HG03139 (cell line): ENCODE results near the gene NUDT16L1.

Source experiments
- ATAC-seq: cut with Tn5 transposase; IDR thresholded peaks from one replicate; pipeline ENCODE4 v1.9.1; 2021; ENCODE audit not compliant: unreplicated experiment

The NUDT16L1 gene

DNA sequence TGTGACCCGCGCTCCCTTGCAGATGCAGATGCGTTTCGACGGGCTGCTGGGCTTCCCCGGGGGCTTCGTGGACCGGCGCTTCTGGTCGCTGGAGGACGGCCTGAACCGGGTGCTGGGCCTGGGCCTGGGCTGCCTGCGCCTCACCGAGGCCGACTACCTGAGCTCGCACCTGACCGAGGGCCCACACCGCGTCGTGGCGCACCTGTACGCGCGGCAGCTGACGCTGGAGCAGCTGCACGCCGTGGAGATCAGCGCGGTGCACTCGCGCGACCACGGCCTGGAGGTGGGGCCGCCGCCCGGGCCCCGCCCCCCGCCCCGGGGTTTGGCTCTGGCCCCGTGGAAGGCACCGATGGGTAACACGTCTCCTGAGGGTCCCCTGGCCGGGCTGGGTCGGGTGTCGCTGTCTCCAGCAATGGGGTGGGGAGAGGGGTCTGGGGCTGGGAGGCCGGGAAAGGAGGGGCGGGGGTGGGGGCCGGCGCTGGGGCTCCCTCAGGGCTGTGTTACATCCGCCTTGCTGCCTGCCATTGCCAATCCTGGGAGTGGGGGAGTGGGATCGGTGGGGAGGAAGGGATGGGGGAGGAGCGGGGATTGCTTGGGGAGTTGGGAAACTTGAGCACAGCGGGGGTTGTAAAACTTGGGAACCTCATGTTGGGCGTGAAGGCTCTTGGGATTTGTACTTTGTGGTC lies 737 bp downstream of the NUDT16L1 start:
- ATAC-seq = no peak

GRCh38 chr16:4694642-4695451 lies 1.5 kb downstream of the NUDT16L1 start:
- no peak for ATAC-seq

DNA sequence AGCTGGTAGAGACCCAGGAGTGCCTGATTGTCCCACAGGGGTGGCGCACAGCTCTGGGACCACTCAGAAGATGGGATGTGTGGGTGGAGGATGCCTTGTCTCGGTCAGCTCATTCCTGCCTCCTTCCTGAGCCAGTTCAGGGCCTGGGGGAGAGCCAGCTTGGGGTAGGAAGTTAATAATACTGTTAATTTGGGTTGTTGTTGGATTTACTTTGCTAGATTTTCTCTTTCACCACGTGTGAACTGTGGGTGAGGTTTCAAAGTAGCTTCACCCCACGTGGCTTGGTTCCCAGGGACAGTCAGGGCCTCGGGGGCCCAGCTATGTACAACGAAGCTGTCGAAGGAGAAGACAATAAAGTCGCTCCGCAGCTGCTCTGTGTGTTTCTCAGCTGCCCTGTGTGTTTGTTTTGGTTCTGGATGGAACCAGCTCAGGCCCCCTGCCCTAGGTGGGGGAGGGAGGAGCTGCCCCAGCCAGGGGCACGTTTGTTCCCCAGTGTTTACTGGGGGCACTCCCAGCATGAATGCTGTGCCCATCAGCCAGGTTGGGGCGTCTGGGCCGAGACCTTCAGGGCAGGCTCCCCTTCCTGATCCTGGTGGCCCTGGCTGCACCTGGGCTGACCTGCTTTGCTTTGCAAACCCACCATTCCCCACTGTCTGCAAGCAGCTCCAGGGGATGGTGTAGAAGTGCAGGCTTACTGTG lies 2.3 kb downstream of the NUDT16L1 start:
- no peak for ATAC-seq

- ATAC-seq = no peak
Observed at GRCh38 chr16:4696172-4696904, 3.0 kb downstream of the NUDT16L1 start.

GRCh38 chr16:4696905-4697847 lies 3.8 kb downstream of the NUDT16L1 start:
- ATAC-seq = no peak

- no peak for ATAC-seq
Observed at GRCh38 chr16:4697848-4698291, 4.5 kb downstream of the NUDT16L1 start.

GRCh38 chr16:4698321-4699045 lies 5.1 kb downstream of the NUDT16L1 start:
- ATAC-seq = no peak

DNA sequence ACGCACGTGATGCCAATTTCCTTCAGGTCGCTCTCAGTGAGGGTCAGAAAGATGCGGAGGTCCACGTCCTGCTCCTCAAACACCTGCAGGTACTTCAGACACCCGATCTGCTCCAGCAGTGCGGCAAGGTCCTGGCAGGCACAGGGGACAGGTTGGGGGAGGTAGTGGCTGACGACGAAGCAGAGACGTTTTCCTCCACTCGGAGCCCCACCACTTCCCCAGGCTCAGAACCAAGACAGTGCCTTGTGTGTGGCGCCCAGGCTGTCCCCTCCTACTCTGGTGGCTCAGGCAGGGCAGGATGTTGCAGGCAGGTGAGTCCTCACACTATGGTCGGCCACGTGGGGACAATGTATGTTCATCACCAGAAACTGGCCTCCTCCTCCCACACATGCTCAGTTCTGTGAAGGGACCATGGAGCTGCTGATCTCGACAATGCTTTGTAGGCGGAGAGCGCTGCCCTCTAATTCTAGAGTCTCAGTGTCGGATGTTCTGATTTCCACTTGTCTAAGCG lies 5.7 kb downstream of the NUDT16L1 start:
- ATAC-seq = no peak

- ATAC-seq = no peak
Observed at GRCh38 chr16:4700380-4700996, 7.1 kb downstream of the NUDT16L1 start.

DNA sequence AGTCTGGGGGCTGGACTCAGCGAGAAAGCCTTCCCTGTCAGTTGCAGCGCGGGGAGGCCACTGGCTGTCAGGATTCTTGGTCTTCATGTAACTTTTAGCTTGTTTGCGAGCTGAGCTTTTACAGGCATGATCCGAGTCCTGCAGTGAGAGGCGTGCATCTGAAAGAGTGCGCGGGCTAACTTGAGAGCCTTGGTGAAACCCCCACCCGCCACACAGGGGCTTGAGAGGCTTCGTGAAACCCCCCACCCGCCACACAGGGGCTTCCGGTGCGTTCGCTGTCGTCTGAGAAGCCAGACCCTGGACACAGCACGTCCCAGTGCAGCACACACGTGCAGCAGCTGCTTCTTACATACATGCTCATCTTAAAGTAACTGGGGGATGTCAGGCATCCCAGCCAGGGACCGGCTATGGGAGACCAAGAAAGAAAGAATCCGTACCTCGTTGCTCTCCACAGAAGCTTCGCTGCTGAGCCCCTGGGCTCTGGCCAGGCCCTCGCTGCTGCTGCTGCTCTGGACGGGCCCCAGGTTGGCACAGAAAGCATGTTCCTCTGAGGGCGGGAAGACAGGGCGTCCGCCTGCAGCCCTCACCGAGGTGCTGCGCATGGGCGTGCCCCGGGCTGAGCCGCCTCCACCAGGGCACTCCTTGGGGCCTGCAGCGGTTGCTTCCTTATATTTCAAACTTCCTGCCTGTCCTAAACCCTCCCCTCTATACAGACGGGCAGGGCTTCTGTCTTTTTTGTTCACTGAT lies 7.8 kb downstream of the NUDT16L1 start:
- ATAC-seq = no peak

- no peak for ATAC-seq
Observed at GRCh38 chr16:4701791-4702465, 8.6 kb downstream of the NUDT16L1 start.

DNA sequence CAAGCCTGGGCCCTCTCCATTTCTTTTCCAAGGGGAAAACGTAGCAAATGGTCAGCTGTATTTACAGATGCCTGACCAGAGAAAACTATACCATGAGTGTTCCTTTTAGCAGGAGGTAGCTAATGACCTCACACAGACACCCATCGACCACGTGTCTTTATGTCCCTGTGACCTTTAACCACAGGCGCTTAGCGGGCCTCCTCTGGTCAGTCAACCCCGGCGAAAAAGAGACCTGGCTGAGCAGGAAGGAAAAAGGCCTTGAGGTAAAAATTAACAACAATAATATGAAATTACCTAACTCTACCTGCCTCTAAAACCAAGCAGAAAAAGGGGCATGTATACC lies 9.1 kb downstream of the NUDT16L1 start:
- ATAC-seq = no peak

- no peak for ATAC-seq
Observed at GRCh38 chr16:4703906-4704305, 10.5 kb downstream of the NUDT16L1 start.

- no peak for ATAC-seq
Observed at GRCh38 chr16:4704491-4704890, 11.1 kb downstream of the NUDT16L1 start.

GRCh38 chr16:4704913-4705312 lies 11.6 kb downstream of the NUDT16L1 start:
- ATAC-seq = no peak

GRCh38 chr16:4706871-4707270 lies 13.5 kb downstream of the NUDT16L1 start:
- no peak for ATAC-seq

DNA sequence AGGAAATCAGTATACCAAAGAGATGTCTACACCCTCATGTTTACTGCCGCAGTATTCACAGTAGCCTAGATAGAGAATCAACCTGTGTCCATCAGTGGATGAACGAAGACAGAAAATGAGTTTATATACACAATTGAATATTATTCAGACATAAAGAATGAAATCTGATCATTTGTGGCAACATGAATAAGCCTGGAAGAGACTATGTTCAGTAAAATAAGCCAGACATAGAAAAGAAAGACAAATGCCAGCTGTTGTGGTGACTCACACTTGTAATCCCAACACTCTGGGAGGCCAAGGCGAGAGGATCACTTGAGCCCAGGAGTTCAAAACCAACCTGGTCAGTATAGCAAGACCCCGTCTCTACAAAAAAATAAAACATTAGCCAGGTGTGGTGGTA lies 16.1 kb downstream of the NUDT16L1 start:
- no peak for ATAC-seq
